IPS-18c (cell line): ENCODE results near the gene KLHL21.
A peak's percentile ranks its signal among the peaks of the same experiment; 100 is the strongest.
"Not testable (repeated sequence)": the region's sequence is repeated elsewhere in the genome, so short reads cannot be mapped to it uniquely, and the experiment has no call there.

Source experiments
- H3K4me3 ChIP-seq: 2 replicates; pipeline ENCODE4 v1.7.0; 2013; ENCODE audit warnings: low read depth, mild to moderate bottlenecking, low read length, moderate library complexity; ENCODE audit not compliant: insufficient read depth
- H3K9me3 ChIP-seq: one replicate; pipeline ENCODE4 v1.6.1; 2013; ENCODE audit warnings: mild to moderate bottlenecking, low read length, moderate library complexity; ENCODE audit not compliant: control insufficient read depth, insufficient read depth

Gene KLHL21

DNA sequence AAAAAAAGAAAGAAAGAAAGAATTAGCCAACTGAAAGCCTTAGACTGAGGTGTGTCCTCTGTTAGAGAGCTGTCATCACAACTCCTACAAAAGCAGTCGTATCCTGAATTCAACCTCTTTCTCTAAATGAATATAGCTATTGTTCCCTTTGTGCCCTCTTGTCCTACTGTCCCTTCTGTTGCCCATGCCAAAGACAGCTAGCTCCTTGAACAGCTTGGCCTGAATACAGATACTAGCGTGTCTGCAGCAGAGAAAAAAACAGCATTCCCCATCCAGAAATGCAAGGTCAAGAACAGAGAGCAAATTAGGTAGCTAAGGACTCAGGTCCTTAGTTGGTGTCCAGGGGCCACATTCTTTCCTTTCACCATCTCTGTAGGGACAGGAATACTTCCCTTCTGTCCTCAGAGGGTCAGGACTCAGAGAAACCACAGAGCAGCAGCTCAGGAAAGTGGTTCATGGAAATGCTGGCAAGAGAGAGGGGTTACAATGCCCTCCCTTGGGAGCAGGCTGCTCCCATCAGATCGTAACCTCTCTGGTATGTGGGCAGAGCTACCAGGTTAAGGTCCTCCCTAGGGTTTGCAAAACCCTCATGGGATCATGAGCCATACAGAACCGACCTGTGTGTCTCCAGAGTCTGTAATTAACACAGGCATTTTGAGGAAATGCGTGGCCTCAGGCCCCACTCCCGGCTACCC is 24.7 kb downstream of the KLHL21 start:
- Histone ChIP-seq H3K4me3 (no peak overlapping the region), H3K9me3 (no peaks in the 10 kb centered on the region)

DNA sequence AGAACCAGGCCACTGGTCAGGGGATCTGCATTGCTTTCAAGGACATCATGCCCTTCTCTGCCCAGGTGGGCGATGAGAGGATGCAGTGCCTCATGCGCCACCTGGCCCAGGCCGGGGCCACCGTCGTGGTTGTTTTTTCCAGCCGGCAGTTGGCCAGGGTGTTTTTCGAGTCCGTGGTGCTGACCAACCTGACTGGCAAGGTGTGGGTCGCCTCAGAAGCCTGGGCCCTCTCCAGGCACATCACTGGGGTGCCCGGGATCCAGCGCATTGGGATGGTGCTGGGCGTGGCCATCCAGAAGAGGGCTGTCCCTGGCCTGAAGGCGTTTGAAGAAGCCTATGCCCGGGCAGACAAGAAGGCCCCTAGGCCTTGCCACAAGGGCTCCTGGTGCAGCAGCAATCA is 27.9 kb downstream of the KLHL21 start:
- Histone ChIP-seq H3K4me3 (no peak overlapping the region), H3K9me3 (no peaks in the 10 kb centered on the region)

DNA sequence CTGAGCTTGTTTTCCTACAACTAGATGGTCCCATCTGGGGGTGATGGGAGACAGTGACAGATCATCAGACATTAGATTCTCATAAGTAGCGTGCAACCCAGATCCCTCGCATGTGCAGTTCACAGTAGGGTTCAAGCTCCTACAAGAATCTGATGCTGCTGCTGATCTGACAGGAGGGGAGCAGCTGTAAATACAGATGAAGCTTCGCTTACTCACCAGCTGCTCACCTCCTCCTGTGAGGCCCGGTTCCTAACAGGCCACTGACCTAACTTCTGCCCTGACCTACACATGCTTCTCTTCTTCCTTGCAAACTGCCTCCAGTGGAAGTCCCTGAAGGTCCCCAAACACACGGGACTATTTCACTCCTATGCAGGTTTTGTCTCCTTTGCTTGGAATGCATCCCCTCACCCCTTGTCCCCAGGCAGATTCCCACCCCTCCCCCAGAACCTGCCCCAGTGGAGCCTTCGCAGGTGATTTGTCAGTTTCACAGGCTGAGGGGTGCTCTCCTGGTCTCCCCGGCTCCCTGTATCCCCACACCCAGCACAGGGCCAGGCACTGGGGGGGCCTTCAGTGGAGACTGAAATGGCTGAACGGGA is 28.5 kb downstream of the KLHL21 start:
- Histone ChIP-seq H3K4me3 (no peak overlapping the region), H3K9me3 (no peaks in the 10 kb centered on the region)

DNA sequence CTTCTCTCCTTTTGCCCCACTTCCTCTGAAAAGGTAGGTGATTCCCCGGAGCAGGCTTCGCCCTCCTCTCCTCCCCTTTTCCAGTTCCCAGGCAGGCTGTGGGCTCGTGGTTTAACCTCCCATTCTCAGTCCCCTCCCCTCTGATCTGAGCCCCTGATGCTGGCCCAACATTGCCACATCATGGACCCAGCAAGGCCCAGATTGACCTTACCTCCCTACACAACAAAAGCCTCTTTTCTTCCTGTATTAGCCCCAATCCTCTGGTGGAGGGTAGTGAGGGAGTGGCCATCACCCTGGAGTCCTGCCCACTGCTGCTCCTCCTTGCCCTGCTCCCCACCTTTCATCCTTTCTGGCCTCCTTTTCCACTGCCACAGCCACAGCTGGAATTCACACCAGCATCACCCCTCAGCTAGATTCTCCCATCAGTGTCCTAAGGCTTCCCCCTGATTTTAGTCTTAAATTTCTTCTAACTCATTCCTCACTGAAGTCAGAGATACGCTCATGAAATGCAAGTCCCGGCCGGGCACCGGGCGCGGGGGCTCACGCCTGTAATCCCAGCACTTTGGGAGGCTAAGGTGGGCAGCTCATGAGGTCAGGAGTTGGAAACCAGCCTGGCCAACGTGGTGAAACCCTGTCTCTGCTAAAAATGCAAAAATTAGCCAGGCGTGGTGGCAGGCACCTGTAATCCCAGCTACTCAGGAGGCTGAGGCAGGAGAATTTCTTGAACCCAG is 29.9 kb downstream of the KLHL21 start:
- H3K9me3 ChIP-seq: no peaks in the 10 kb centered on the region
- H3K4me3 ChIP-seq: no peak overlapping the region

DNA sequence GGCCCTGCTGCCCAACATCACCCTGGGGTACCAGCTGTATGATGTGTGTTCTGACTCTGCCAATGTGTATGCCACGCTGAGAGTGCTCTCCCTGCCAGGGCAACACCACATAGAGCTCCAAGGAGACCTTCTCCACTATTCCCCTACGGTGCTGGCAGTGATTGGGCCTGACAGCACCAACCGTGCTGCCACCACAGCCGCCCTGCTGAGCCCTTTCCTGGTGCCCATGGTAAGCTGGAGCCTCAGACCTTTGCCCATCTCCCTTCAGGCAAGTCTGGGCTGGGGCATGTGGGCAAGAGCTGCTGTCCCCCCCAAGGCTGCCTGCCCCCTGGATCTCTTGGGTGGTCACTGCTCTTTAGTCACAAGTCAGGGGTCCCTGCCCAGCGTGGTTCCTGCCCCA is 31.7 kb downstream of the KLHL21 start:
- Histone ChIP-seq H3K9me3 (peaks cover 2% of the 10 kb centered on the region), H3K4me3 (no peak overlapping the region)

DNA sequence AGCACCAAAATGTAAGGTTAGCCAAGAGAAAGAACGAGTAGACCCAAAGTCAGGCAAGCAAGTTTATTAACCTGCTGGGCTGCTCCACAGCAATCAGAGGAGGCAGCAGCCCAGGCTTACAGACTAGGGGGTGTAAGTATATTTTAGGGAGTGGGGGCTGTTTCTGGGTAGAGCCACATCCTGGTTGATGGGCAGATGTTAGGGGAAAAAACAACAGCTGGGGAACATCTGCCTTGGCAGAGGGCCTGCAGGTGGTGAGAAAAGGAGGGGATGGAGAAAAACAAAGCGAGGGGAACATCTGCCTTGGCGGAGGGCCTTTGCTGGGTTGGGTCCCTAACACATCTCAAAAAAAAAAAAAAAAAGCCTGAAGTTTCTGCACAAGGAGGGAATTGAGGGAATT is 32.6 kb downstream of the KLHL21 start:
- H3K9me3 ChIP-seq: peaks cover 2% of the 10 kb centered on the region
- no peak overlapping the region for H3K4me3 ChIP-seq

DNA sequence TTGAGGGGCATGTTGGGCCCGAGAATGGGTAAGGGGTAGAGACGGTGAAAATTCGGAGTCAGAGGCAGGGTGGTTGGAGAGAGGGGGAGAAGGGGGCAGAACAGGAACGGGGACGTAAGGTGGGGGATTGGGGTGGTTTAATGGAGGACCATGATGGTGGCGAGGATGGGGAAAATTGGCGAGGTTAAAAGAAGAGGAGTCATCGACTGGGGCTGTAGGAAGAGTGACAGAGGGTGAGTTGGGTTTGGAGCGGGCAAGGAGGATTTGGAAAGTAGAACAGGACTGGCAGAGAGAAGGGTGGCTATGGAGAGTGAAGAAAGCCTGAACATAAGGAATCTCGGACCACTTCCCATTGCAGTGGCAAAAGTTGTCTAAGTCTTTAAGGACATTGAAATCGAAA is 33.6 kb downstream of the KLHL21 start:
- Histone ChIP-seq H3K9me3 (peaks cover 2% of the 10 kb centered on the region), H3K4me3 (no peak overlapping the region)

DNA sequence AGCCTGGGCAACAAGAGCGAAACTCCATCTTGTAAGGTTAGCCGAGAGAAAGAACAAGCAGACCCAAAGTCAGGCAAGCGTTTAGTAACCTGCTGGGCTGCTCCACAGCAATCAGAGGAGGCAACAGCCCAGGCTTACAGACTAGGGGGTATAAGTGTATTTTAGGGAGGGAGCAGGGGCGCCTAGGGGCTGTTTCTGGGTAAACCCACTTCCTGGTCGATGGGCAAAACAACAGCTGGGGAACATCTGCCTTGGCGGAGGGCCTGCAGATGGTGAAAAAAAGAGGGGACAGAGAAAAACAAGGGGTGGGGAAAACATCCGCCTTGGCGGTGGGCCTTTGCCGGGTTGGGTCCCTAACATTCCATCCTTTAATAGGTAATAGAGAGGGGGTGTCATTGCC is 42.4 kb downstream of the KLHL21 start:
- Histone ChIP-seq H3K9me3 (no peaks in the 10 kb centered on the region), H3K4me3 (no peak overlapping the region)

DNA sequence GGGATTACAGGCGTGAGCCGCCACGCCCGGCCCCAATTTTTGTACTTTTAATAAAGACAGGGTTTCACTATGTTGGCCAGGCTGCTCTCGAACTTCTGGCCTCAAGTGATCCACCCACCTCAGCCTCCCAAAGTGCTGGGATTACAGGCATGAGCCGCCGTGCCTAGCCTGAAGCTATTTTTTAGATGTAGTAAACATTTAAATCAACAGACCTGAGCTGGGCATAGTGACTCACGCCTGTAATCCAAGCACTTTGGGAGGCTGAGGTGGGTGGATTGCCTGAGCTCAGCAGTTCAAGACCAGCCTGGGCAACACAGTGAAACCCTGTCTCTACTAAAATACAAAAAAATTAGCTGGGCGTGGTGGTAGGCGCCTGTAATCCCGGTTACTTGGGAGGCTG is 43.5 kb downstream of the KLHL21 start:
- not testable (repeated sequence) for H3K9me3 ChIP-seq, H3K4me3 ChIP-seq

DNA sequence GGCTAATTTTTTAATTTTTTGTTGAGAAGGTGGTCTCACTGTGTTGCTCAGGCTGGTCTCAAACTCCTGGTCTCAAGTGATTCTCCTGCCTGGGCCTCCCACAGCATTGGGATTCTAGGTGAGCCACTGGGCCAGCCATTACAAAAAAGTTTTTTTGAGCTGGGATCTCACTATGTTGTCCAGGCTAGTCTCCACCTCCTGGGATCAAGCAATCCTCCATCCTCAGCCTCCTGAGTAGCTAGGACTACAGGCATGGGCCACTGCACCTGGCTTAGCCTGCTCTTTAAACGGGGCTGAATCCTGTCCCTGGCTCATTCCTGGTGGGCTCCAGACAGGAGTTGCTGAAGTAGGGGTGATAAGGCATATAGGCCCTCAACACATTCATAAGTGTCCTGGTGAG is 45.1 kb downstream of the KLHL21 start:
- H3K9me3 ChIP-seq: no peaks in the 10 kb centered on the region
- H3K4me3 ChIP-seq: no peak overlapping the region

DNA sequence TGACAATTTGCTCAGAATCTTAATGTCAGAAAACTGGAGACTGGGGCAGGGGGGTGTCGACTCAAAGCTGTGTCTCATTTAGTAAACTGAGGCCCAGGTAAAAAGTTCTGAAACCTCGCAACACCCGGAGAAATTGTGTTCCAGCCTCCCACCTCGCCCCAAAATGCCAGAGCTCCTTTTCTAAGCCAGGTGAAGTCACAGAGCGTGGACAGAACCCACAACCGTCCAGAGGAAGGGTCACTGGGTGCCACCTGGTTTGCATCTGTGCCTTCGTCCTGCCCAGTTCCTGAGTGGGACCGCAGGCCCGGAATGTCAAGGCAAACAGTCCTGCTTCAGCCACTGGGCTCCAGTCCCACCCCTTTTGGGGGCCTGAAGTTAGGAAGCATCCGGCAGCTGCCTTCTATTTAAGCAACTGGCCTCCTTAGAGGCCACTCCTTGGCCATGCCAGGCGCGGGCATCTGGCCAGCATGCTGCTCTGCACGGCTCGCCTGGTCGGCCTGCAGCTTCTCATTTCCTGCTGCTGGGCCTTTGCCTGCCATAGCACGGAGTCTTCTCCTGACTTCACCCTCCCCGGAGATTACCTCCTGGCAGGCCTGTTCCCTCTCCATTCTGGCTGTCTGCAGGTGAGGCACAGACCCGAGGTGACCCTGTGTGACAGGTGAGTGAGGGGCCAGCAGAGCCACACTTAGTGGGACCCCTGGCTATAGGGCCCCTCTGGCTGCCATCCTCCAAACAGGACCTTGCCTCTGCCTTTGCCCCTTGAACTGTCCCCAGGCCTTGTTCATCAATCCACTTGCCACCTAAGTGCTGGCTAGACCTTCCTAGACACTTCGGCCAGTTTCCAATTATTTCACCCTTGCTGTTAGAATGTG is 47.5 kb downstream of the KLHL21 start, which contains the start of gene TAS1R1:
Gene TAS1R1, plus strand, starts transcription at position 401 of the 872 bp plus-strand sequence. Its CDS starts 67 bp downstream, at position 468.
- peak within 1 kb of the TSS; percentile 95 for H3K4me3 ChIP-seq
- no peaks in the 10 kb centered on the region for H3K9me3 ChIP-seq

DNA sequence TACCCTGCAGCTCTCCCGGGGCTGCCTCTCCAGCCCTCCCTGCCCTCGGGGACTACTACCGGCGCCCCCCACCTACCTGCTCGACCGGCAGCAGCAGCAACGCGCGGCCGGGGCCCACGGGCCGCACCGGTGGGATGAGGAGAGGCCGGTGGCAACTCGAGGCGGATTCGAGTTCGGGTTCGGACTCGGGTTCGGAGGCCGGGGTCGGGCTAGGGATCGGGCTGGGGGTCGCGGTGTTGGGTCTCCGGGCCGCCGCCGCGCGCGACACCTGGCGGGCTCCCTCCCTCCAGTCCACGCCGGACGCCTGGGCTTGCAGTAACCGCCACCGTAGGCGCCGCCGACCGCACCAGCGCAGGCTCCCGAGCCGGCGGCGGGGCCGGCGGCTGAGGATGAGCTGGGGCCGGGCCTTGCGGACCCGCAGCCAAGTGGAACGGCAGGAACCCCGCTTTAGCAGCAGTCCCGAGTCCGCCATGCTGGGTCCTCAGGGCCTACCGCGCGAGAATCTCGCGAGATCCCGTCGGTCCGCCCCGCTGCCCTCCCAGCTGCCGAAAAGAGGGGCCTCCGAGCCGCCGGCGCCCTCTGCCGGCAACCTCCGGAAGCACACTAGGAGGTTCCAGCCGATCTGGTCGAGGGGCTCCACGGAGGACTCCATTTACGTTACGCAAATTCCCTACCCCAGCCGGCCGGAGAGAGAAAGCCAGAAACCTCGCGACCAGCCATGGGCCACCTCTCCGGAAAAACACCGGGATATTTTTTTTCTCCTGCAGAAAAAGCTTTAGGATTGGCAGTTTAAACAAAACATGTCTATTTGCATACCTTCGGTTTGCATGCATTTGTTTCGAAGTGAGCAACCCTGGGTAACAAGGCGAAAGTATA is 48.4 kb downstream of the KLHL21 start, which contains the start of gene NOL9:
Gene NOL9, minus strand, starts transcription at position 483 of the 876 bp plus-strand sequence. Its CDS starts 11 bp downstream, at position 472.
- H3K4me3 ChIP-seq: peak within 1 kb of the TSS; percentile 95
- H3K9me3 ChIP-seq: no peaks in the 10 kb centered on the region

DNA sequence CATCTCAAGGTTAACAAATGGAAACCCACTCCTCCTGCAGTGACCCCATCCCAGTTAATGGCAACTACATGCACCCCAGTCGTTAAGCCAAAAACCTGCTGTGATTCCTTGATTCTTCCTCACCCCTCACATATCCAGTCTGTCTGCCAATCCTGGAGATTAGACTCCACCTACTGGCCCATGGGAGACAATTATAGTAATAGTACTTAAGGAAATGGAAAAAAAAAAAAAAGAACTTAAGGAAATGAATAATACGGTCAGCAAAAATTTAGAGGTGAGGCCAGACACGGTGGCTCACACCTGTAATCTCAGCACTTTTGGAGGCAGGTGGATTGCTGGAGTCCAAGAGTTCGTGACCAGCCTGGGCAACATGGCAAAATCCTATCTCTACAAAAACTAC is 55.4 kb downstream of the KLHL21 start:
- Histone ChIP-seq H3K4me3 (no peak overlapping the region), H3K9me3 (no peaks in the 10 kb centered on the region)

DNA sequence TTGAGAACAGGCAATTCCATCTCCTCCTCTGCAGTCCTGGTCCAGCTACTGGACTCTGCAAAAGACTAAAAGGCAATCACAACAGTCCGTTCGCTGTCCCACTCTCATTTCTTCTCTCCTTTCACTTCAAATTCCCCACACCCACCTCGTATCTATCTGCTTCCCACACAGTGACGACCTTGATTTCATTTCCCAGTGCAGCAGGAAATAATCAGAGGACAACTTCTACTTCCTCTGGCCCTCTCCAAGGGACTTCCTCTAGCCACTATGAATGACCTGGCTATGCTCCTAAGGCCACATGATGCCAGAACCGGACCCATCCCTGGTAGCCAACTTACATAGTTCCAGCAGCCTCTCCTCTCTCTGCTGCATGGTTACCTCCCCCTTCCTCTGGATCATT is 56.3 kb downstream of the KLHL21 start:
- H3K9me3 ChIP-seq: no peaks in the 10 kb centered on the region
- H3K4me3 ChIP-seq: no peak overlapping the region

DNA sequence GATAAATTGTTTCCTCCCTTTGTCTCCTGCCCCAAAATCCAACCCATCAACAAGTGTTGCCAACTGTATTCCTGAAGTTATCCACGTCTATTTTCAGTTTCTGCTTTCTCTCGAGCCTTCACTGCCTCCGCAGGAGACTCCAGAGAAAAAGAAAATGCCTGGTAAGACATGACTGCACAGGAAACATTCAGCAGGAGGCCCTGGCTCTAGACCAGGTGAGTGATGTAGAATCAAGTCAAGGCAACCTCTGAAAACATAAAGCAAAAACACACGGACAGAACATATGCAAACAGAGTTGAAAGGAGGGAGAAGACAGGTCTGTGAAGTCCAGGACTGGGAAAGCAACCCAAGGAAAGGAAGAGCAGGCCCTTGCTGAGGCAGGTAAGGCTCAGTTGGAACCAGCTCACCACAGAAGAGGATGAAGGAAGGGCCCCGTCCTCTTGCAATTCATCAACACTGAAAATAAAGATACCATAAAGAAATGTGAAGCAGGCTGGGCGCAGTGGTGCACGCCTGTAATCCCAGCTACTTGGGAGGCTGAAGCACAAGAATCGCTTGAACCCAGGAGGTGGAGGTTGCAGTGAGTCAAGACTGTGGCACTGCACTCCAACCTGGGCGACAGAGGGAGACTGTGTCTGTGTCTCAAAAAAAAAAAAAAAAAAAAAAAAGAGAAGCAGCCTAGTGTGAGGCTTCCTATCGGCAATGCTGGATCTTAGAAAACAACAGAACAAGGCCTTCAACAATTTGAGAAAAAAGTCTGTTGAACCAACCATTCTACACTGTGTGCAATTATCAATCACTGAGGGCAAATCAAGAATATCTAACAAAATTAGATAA is 57.2 kb downstream of the KLHL21 start:
- Histone ChIP-seq H3K4me3 (no peak overlapping the region), H3K9me3 (no peaks in the 10 kb centered on the region)

DNA sequence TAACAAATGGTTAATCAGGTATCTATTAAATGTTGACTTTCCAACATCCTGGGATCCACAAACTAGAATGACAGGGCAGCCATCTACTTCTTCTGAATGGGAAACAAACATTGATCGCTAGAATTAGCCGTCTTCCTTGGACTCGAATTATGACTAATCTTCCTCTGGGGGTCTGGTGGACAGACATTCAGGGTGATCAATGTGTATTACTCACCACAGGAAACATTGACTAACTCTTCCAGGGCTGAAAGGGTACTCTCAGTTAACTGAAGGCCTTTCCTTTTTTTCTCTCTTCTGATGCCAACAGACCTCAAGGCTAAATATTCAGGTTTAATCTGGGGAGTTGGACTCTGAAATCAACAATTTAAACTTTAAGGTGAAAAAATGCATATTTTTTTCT is 57.8 kb downstream of the KLHL21 start:
- Histone ChIP-seq H3K4me3 (no peak overlapping the region), H3K9me3 (no peaks in the 10 kb centered on the region)
